Vagina (tissue), 2 donors: Measurements from ENCODE around the gene TSTD2.
"Not testable (repeated sequence)": the region's sequence is repeated elsewhere in the genome, so short reads cannot be mapped to it uniquely, and the experiment has no call there.

Source experiments
- CTCF ChIP-seq, 3 experiments: fragments of 450-650 bp in 2 of 3; fragments of 200-600 bp in 1 of 3; sonication (generic) in 1 of 3; IDR thresholded peaks; one replicate each; pipeline ENCODE4 v1.5.1; 2017 to 2019; ENCODE audit warnings: antibody characterized with exemption in 3 of 3, mild to moderate bottlenecking in 2 of 3, moderate library complexity in 2 of 3
- POLR2A ChIP-seq, 2 donors: fragments of 450-650 bp; IDR thresholded peaks; one replicate each; pipeline ENCODE4 v1.6.1; 2017; ENCODE audit warnings: antibody characterized with exemption in 2 of 2, mild to moderate bottlenecking in 2 of 2, moderate library complexity in 2 of 2

GRCh38 chr9:97574101-97574571 lies 59.0 kb downstream of the TSTD2 start:
- not testable (repeated sequence) for TF ChIP-seq CTCF, POLR2A (IDR thresholded peaks at IDR 0.05)
